C4-2B (cell line): ENCODE results near the gene LCORL.

ENCODE experiments used
- CTCF ChIP-seq: fragments of 450-650 bp; conservative IDR thresholded peaks from 2 replicates; pipeline ENCODE4 v1.5.1; 2017; ENCODE audit warnings: mild to moderate bottlenecking
- ZFX ChIP-seq: fragments of 450-650 bp; IDR thresholded peaks from 2 replicates; pipeline ENCODE4 v1.6.1; 2017

GRCh38 chr4:17851959-17852358 lies 169.6 kb downstream of the LCORL start:
- TF ChIP-seq CTCF = no peak
- no peak for TF ChIP-seq ZFX
